Measurements from ENCODE around the gene SYK.
"Not testable (repeated sequence)": the region's sequence is repeated elsewhere in the genome, so short reads cannot be mapped to it uniquely, and the experiment has no call there.

SYK gene

DNA sequence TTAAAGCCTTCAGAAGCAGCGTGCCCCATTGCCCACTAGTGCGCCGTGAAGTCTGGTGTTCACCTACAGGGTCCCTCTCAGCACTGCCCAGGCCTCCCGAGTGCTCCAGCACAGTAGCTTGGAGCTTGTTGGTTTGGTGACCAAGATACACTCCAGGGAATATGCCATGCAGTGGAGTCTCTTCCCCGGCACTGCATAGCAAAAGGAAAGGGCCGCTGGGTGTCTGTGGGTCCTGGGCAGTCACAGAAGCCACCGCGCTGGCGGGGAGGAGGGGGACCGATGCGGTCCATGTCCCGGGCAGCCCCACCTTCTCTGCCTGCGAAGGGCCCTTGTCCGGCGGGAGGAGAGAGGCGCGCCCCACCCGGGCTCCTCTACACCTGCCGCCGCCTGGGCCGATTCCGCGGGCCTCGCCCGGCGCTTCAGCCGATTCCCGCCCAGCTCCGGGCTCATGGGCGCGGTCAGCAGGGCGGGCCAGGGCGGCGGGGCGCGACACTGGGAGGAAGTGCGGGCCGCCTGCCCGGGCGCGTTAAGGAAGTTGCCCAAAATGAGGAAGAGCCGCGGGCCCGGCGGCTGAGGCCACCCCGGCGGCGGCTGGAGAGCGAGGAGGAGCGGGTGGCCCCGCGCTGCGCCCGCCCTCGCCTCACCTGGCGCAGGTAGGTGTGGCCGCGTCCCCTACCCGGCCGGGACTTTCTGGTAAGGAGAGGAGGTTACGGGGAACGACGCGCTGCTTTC is at the start of gene SYK:
Gene SYK (plus strand): TSS at position 579 of the 732 bp plus-strand sequence. CDS start 42,080 bp downstream, outside the sequence.
- H3K36me3 ChIP-seq (ENCODE audit: control insufficient read depth in 2 of 2, insufficient read depth in 2 of 2, low read length in 2 of 2): no peaks in the 10 kb centered on the region
- peaks cover 9 to 10% of the 10 kb centered on the region in 2 donors for H3K4me1 ChIP-seq (ENCODE audit: control insufficient read depth in 2 of 2, insufficient read depth in 2 of 2, low read length in 2 of 2)
- no peaks in the 10 kb centered on the region for H3K9me3 ChIP-seq (ENCODE audit: control insufficient read depth in 2 of 2, low read length in 2 of 2)
- no peaks in the 10 kb centered on the region for H3K27me3 ChIP-seq (ENCODE audit: control insufficient read depth in 2 of 2, insufficient read depth in 2 of 2, low read length in 2 of 2)
- peak within 1 kb of the TSS; percentile 77 to 81 for H3K4me3 ChIP-seq (ENCODE audit: low read length in 2 of 2)
- H3K27ac ChIP-seq (ENCODE audit: low read depth in 2 of 2, low read length in 2 of 2): peak within 1 kb of the TSS; percentile 79 to 92
- H3K9ac ChIP-seq (ENCODE audit: low read depth in 1 of 2, low read length in 2 of 2): peak within 1 kb of the TSS; percentile 86 to 91

DNA sequence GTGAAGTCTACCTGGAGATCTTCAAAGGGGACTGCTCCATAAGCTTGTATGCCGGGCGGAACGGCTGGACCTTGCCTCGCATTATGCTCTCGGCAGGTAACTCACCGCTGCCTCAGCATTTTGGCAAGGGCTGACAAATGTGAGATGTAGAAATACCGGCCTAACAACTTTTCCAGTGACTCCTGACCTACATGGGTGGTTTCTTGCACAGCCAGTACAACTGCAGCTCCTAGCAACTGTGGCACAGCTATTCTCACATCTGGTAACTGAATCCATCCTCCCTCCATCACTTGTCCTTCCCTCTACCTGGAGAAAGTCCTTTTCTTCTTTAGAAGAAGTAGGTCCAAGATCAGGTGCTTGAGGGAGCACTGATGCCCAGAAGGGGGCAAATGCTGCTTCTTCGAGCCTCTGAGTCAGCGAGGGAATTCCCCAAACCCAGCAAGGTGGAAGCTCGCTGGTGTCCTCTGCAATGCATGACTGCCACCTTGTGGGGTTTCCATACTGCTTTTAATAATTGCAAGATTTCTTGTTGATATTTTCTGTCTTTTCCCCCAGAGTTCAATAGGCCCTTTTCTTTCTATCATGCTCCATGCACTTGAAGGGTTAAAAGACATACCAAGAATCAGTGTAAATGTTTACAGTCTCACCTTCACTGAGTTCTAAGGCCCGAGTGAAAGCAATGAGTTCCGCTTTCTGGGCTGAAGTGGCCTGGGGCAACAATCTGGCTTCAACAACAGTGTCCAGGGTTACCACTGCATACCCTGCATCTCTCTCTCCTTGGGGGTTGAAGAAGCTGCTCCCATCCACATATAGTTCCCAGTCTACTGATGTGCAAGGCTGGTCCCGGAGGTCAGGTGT is 45.9 kb upstream of the SYK start:
- H3K27me3 ChIP-seq (ENCODE audit: control insufficient read depth in 2 of 2, insufficient read depth in 2 of 2, low read length in 2 of 2); H3K36me3 ChIP-seq (ENCODE audit: control insufficient read depth in 2 of 2, insufficient read depth in 2 of 2, low read length in 2 of 2); H3K4me1 ChIP-seq (ENCODE audit: control insufficient read depth in 2 of 2, insufficient read depth in 2 of 2, low read length in 2 of 2); H3K4me3 ChIP-seq (ENCODE audit: low read length in 2 of 2); H3K9ac ChIP-seq (ENCODE audit: low read depth in 1 of 2, low read length in 2 of 2); H3K9me3 ChIP-seq (ENCODE audit: control insufficient read depth in 2 of 2, low read length in 2 of 2); H3K27ac ChIP-seq (ENCODE audit: low read depth in 2 of 2, low read length in 2 of 2): not testable (repeated sequence)

DNA sequence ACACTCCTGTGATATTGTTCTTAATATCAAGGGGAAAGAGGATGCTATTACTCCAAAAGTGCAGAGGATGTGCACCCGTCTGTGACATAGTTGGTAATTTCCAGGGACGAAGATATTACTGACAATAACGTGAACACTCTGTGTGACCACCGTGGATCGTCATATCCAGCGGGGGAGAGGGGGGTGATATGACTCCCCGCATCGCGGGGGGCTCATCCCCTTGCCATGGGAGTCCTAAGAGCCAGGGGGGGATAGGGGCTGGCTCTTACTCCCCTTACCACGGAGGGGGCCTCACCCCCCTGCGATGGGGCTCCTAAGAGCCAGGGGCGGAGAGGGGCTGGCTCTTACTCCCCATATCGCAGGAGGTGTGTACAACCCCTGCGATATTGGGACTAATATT is 41.0 kb upstream of the SYK start:
- not testable (repeated sequence) for H3K4me3 ChIP-seq (ENCODE audit: low read length in 2 of 2); H3K9me3 ChIP-seq (ENCODE audit: control insufficient read depth in 2 of 2, low read length in 2 of 2); H3K27me3 ChIP-seq (ENCODE audit: control insufficient read depth in 2 of 2, insufficient read depth in 2 of 2, low read length in 2 of 2); H3K27ac ChIP-seq (ENCODE audit: low read depth in 2 of 2, low read length in 2 of 2); H3K9ac ChIP-seq (ENCODE audit: low read depth in 1 of 2, low read length in 2 of 2); H3K4me1 ChIP-seq (ENCODE audit: control insufficient read depth in 2 of 2, insufficient read depth in 2 of 2, low read length in 2 of 2); H3K36me3 ChIP-seq (ENCODE audit: control insufficient read depth in 2 of 2, insufficient read depth in 2 of 2, low read length in 2 of 2)

DNA sequence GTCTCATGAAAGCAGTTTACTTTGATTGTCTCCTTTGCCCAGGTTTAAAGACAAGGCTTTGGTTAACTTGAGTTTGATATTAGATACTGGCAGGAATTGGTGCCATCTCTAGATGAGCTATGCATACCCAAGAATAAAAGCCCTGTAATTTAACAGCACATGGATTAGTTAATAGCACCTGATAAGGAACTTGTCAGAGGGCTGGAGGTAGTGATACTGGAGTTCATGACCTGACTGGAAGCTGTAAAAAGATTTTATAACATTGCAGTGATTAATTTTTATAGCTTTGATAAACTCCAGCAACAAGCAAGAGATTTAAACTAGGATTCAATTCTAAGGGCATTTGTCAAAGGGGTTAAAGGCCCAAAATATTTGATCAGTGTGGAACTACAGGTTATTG is 34.9 kb upstream of the SYK start:
- Histone ChIP-seq H3K27ac (ENCODE audit: low read depth in 2 of 2, low read length in 2 of 2) (no peak overlapping the region), H3K9ac (ENCODE audit: low read depth in 1 of 2, low read length in 2 of 2) (no peak overlapping the region), H3K27me3 (ENCODE audit: control insufficient read depth in 2 of 2, insufficient read depth in 2 of 2, low read length in 2 of 2) (no peaks in the 10 kb centered on the region), H3K9me3 (ENCODE audit: control insufficient read depth in 2 of 2, low read length in 2 of 2) (no peaks in the 10 kb centered on the region), H3K4me1 (ENCODE audit: control insufficient read depth in 2 of 2, insufficient read depth in 2 of 2, low read length in 2 of 2) (no peaks in the 10 kb centered on the region), H3K4me3 (ENCODE audit: low read length in 2 of 2) (no peak overlapping the region), H3K36me3 (ENCODE audit: control insufficient read depth in 2 of 2, insufficient read depth in 2 of 2, low read length in 2 of 2) (no peaks in the 10 kb centered on the region)

DNA sequence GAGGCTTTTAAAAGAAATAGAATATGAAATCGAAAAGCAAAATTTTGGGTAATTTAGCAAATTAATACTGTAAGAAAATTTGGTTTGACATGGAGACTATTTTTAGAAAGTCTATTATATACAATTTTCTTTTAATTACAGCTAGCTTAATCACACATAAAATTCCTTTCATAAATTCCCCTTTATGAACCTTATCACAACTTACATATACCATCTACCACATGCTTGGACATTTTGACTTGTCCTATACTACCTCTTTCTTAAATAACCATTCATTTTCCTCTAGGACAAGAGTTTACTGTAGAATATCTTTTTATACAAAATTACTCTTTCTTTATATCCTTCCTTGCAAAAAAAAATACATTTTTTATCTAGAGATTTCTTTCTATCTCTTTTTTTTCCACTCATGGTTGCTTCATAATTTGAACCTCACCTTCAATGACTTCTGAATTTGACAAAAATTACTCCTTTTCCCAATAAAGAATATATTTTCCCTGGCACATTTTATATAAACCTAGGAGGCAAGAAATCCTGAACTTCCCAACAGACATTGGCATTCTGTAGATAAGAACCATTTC is 34.0 kb upstream of the SYK start:
- Histone ChIP-seq H3K4me1 (ENCODE audit: control insufficient read depth in 2 of 2, insufficient read depth in 2 of 2, low read length in 2 of 2) (no peaks in the 10 kb centered on the region), H3K4me3 (ENCODE audit: low read length in 2 of 2) (no peak overlapping the region), H3K36me3 (ENCODE audit: control insufficient read depth in 2 of 2, insufficient read depth in 2 of 2, low read length in 2 of 2) (no peaks in the 10 kb centered on the region), H3K9ac (ENCODE audit: low read depth in 1 of 2, low read length in 2 of 2) (no peak overlapping the region), H3K9me3 (ENCODE audit: control insufficient read depth in 2 of 2, low read length in 2 of 2) (no peaks in the 10 kb centered on the region), H3K27ac (ENCODE audit: low read depth in 2 of 2, low read length in 2 of 2) (no peak overlapping the region), H3K27me3 (ENCODE audit: control insufficient read depth in 2 of 2, insufficient read depth in 2 of 2, low read length in 2 of 2) (no peaks in the 10 kb centered on the region)

DNA sequence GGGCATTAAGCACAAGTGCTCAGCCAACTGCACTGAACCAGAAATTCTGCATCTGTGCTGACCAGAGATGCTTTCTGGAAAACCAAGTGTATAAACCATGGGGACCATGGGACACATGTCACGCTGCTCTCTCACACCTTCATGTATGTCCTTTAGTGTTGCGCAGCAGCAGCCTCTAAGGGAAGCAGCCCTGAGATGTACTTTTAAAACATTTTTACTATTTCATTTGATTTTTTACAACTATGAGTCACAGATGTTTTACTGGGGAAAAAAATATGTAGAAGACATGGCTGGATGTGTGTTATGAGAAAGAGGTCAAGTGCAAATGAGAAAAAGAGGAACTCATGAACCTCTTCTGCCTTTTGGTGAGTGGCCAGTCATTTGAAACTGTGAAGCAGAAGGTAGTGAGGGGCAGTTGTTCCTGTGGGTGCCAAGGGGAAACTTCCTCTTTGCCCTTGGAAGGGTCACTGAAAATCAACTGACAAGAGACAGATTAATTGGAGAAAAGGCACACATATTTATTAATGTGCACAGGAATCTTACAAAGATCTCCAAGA is 31.4 kb upstream of the SYK start:
- Histone ChIP-seq H3K4me1 (ENCODE audit: control insufficient read depth in 2 of 2, insufficient read depth in 2 of 2, low read length in 2 of 2) (peaks cover 0 to 4% of the 10 kb centered on the region in 2 donors), H3K27me3 (ENCODE audit: control insufficient read depth in 2 of 2, insufficient read depth in 2 of 2, low read length in 2 of 2) (no peaks in the 10 kb centered on the region), H3K9me3 (ENCODE audit: control insufficient read depth in 2 of 2, low read length in 2 of 2) (no peaks in the 10 kb centered on the region), H3K36me3 (ENCODE audit: control insufficient read depth in 2 of 2, insufficient read depth in 2 of 2, low read length in 2 of 2) (no peaks in the 10 kb centered on the region), H3K27ac (ENCODE audit: low read depth in 2 of 2, low read length in 2 of 2) (no peak overlapping the region), H3K9ac (ENCODE audit: low read depth in 1 of 2, low read length in 2 of 2) (no peak overlapping the region), H3K4me3 (ENCODE audit: low read length in 2 of 2) (no peak overlapping the region)

GRCh38 chr9:90770927-90771326 is 30.7 kb upstream of the SYK start:
- Histone ChIP-seq H3K9ac (ENCODE audit: low read depth in 1 of 2, low read length in 2 of 2) (no peak overlapping the region), H3K36me3 (ENCODE audit: control insufficient read depth in 2 of 2, insufficient read depth in 2 of 2, low read length in 2 of 2) (no peaks in the 10 kb centered on the region), H3K27me3 (ENCODE audit: control insufficient read depth in 2 of 2, insufficient read depth in 2 of 2, low read length in 2 of 2) (no peaks in the 10 kb centered on the region), H3K4me3 (ENCODE audit: low read length in 2 of 2) (no peak overlapping the region), H3K27ac (ENCODE audit: low read depth in 2 of 2, low read length in 2 of 2) (no peak overlapping the region), H3K9me3 (ENCODE audit: control insufficient read depth in 2 of 2, low read length in 2 of 2) (no peaks in the 10 kb centered on the region), H3K4me1 (ENCODE audit: control insufficient read depth in 2 of 2, insufficient read depth in 2 of 2, low read length in 2 of 2) (peaks cover 0 to 4% of the 10 kb centered on the region in 2 donors)

GRCh38 chr9:90772386-90772785 is 29.2 kb upstream of the SYK start:
- no peaks in the 10 kb centered on the region for H3K9me3 ChIP-seq (ENCODE audit: control insufficient read depth in 2 of 2, low read length in 2 of 2)
- no peak overlapping the region for H3K9ac ChIP-seq (ENCODE audit: low read depth in 1 of 2, low read length in 2 of 2)
- no peak overlapping the region for H3K27ac ChIP-seq (ENCODE audit: low read depth in 2 of 2, low read length in 2 of 2)
- no peaks in the 10 kb centered on the region for H3K36me3 ChIP-seq (ENCODE audit: control insufficient read depth in 2 of 2, insufficient read depth in 2 of 2, low read length in 2 of 2)
- H3K4me1 ChIP-seq (ENCODE audit: control insufficient read depth in 2 of 2, insufficient read depth in 2 of 2, low read length in 2 of 2): peaks cover 0 to 4% of the 10 kb centered on the region in 2 donors
- H3K4me3 ChIP-seq (ENCODE audit: low read length in 2 of 2): no peak overlapping the region
- H3K27me3 ChIP-seq (ENCODE audit: control insufficient read depth in 2 of 2, insufficient read depth in 2 of 2, low read length in 2 of 2): no peaks in the 10 kb centered on the region

DNA sequence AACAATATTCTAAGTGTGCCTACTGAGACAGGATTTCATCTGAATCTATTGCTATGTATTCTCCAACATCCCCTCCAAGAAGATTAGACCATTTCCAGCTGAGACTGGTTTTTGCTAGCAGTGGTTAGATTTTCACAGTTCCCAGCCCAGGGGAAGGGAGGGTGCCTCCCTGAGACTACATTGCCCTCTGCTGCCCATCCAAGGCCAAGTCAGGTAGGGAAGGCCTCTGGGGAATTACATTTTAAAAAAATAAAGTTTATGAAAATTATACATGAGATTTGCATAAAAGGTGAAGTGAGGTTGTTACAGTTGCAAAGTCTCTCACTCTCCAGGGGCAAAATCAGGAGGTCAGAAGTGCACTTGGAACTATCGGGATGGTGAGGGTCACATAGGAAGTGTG is 28.0 kb upstream of the SYK start:
- H3K4me3 ChIP-seq (ENCODE audit: low read length in 2 of 2): no peak overlapping the region
- peaks cover 0 to 4% of the 10 kb centered on the region in 2 donors for H3K4me1 ChIP-seq (ENCODE audit: control insufficient read depth in 2 of 2, insufficient read depth in 2 of 2, low read length in 2 of 2)
- no peaks in the 10 kb centered on the region for H3K27me3 ChIP-seq (ENCODE audit: control insufficient read depth in 2 of 2, insufficient read depth in 2 of 2, low read length in 2 of 2)
- no peak overlapping the region for H3K9ac ChIP-seq (ENCODE audit: low read depth in 1 of 2, low read length in 2 of 2)
- H3K27ac ChIP-seq (ENCODE audit: low read depth in 2 of 2, low read length in 2 of 2): no peak overlapping the region
- H3K9me3 ChIP-seq (ENCODE audit: control insufficient read depth in 2 of 2, low read length in 2 of 2): no peaks in the 10 kb centered on the region
- no peaks in the 10 kb centered on the region for H3K36me3 ChIP-seq (ENCODE audit: control insufficient read depth in 2 of 2, insufficient read depth in 2 of 2, low read length in 2 of 2)

GRCh38 chr9:90774071-90774470 is 27.5 kb upstream of the SYK start:
- no peaks in the 10 kb centered on the region for H3K27me3 ChIP-seq (ENCODE audit: control insufficient read depth in 2 of 2, insufficient read depth in 2 of 2, low read length in 2 of 2)
- H3K9ac ChIP-seq (ENCODE audit: low read depth in 1 of 2, low read length in 2 of 2): peak overlapping the region in 1 of 2 donors; percentile 41
- H3K36me3 ChIP-seq (ENCODE audit: control insufficient read depth in 2 of 2, insufficient read depth in 2 of 2, low read length in 2 of 2): no peaks in the 10 kb centered on the region
- H3K27ac ChIP-seq (ENCODE audit: low read depth in 2 of 2, low read length in 2 of 2): peak overlapping the region in 1 of 2 donors; percentile 32
- H3K4me1 ChIP-seq (ENCODE audit: control insufficient read depth in 2 of 2, insufficient read depth in 2 of 2, low read length in 2 of 2): peaks cover 0 to 4% of the 10 kb centered on the region in 2 donors
- no peaks in the 10 kb centered on the region for H3K9me3 ChIP-seq (ENCODE audit: control insufficient read depth in 2 of 2, low read length in 2 of 2)
- no peak overlapping the region for H3K4me3 ChIP-seq (ENCODE audit: low read length in 2 of 2)
